DOHH2 (cell line): ENCODE results near the gene NKAIN2.

Experiments
- CTCF ChIP-seq: fragments of 200-600 bp; sonication (generic); IDR thresholded peaks from one replicate; pipeline ENCODE4 v1.5.1; 2014; ENCODE audit warnings: antibody characterized with exemption, mild to moderate bottlenecking, low read depth, low read length; ENCODE audit not compliant: poor library complexity, severe bottlenecking
- EZH2phosphoT487 ChIP-seq: fragments of 200-600 bp; sonication (generic); IDR thresholded peaks from 2 replicates; pipeline ENCODE4 v1.6.1; 2017; ENCODE audit warnings: borderline replicate concordance, mild to moderate bottlenecking, antibody characterized with exemption, low read length, moderate library complexity, mixed read lengths

- TF ChIP-seq CTCF: no peak
- no peak for TF ChIP-seq EZH2phosphoT487
Observed at GRCh38 chr6:124028117-124028516, 224.5 kb downstream of the NKAIN2 start.
